Retina (tissue), 1 donor: ENCODE results near the gene AP4S1.
"Not testable (repeated sequence)": the region's sequence is repeated elsewhere in the genome, so short reads cannot be mapped to it uniquely, and the experiment has no call there.

Source experiments
- DNase-seq: peaks from one replicate; pipeline ENCODE4 v3.0.0-alpha.2; 2016

Gene AP4S1

GRCh38 chr14:31025367-31026076 is at the start of gene AP4S1:
AP4S1 (plus strand) TSS chr14:31025649; CDS start chr14:31066197, 40,548 bp downstream.
- DNase-seq, result peak; percentile 86

GRCh38 chr14:30977752-30978151 is 47.7 kb upstream of the AP4S1 start:
- no peak for DNase-seq

GRCh38 chr14:30980106-30980704 is 45.2 kb upstream of the AP4S1 start:
- DNase-seq, result peak; percentile 30

DNA sequence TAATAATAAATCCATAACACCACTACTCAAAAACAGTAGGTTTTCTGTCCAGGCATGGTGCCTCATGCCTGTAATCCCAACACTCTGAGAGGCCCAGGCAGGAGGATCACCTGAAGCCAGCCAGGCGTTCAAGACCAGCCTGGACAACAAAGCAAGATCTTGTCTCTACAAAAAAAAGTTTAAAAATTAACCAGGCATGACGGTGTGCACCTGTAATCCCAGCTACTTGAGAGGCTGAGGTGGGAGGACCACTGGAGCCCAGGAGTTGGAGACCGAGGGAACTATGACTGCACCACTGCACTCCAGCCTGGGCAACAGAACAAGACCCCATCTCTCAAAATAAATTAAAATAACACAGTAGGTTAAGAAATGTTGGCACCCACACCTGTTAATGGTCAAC is 44.5 kb upstream of the AP4S1 start:
- no peak for DNase-seq

GRCh38 chr14:30982533-30982932 is 42.9 kb upstream of the AP4S1 start:
- DNase-seq, result no peak

GRCh38 chr14:30983858-30984257 is 41.6 kb upstream of the AP4S1 start:
- no peak for DNase-seq

DNA sequence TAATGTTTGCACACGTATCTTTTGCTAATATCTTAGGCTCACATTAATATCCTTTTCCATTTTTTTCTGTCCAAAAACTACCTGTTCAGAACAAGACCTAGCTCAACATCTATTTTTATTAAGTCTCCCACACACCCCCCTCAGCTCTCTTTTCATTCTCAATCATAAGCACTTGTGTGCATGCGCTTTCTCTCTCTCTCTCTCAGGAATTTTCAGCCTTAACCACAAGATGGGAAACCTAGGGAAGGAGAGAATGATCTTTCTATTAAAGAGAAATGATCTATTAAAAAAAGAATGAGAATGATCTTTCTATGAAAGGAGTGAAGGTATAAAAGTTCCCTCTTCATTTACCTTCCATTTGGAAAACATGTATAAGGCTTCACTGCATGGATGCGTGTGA is 39.7 kb upstream of the AP4S1 start:
- no peak for DNase-seq

DNA sequence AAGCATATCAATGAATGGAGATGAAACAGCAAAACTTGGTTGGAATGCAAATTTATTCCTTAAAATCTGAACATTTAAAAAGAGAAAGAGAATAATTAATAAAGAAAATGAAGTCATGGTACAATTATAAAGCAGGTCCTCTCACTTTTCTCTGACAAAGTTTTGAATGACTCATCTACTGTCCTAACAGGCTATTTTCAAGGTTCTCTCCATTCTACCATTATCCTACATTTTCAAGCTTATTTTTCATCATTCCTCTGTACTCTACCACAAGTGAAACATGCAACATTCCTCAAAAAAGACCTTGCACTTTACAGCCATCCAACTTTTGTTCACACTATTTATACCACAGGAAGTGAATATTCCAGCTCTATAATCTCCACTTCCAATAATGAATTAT is 36.9 kb upstream of the AP4S1 start:
- DNase-seq, result no peak

GRCh38 chr14:30990770-30991169 is 34.7 kb upstream of the AP4S1 start:
- no peak for DNase-seq

DNA sequence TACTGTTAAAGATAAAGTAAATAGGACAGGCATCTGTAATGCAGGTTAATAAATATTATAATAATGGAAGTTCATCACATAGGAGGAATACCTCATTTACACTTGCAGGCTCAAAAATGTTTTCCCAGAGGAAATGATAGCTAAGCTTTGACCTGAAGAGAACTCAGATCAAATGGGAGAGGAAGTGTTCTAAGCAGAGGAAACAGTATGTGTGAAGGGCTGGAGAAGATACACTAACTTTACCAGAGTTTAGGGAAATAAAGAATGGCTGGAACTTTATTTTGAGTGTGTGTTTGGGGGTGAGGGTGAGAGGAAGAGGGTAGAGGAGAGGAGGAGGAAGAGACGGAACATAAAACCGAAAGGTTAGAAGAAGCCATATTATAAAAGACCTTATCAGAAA is 34.0 kb upstream of the AP4S1 start:
- DNase-seq, result no peak

- DNase-seq, result no peak
These were observed 32.4 kb upstream of the AP4S1 start for GRCh38 chr14:30993071-30993470.

DNA sequence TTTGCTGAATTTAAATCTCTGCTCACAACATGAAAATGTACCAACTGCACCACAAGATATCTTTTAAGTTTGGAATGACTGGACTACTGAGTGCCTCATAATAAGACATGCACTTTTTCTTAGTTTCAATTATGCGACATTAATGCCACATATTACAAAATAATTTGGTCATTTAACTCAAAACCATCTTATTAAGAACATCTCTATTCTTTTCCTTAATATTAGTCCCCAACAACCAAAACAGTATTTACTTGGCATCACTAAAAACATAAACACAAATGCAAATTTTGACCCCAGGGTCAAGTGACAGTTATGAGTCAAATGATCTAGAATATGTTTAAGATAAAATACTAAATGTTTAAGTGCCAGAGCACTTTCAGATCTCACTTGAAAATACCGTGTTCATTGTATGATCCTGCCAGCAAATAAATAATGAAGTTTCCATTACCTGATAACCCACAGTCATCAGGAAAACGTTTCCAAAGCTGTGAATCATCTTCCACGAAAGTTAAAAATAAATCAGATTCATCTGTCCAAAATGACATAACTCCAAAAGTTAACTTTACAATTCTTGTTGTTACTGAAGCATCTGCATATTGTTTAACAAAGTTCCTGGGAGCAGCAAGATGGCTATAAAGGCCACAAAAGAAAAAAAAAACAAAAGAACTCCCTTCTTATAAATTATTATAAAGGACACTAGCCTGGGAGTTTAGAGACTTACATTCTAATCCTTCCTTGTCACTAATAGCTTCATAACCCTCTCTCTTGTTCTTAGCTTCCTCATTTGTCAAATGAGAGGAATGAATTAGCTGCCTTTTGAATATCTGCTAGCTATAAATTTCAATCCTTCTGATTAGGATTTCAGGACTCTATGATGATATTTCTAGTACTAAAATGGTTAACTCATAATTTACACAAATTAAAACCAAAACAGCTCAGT is 30.5 kb upstream of the AP4S1 start:
- no peak for DNase-seq

DNA sequence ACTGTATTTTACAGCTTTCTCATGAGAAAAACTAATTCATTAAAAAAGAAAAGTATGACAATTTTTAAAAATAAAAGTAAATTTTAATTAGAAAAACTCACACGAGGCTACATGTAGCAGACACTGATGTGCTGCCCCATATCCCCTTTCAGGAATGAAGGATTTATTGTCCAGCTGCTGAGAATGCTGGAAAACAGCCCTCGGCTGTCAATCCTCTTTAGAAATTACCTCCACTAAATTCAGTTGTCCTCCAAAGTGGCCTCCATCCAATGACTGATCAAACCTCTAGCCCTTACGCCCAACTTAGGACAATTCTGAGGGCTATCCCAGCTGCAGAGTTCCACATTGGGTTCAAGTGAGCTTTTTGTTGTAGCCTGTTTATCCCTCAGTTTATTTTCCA is 29.8 kb upstream of the AP4S1 start:
- peak; percentile 2 for DNase-seq

- no peak for DNase-seq
These were observed 28.4 kb upstream of the AP4S1 start for GRCh38 chr14:30996892-30997659.

DNA sequence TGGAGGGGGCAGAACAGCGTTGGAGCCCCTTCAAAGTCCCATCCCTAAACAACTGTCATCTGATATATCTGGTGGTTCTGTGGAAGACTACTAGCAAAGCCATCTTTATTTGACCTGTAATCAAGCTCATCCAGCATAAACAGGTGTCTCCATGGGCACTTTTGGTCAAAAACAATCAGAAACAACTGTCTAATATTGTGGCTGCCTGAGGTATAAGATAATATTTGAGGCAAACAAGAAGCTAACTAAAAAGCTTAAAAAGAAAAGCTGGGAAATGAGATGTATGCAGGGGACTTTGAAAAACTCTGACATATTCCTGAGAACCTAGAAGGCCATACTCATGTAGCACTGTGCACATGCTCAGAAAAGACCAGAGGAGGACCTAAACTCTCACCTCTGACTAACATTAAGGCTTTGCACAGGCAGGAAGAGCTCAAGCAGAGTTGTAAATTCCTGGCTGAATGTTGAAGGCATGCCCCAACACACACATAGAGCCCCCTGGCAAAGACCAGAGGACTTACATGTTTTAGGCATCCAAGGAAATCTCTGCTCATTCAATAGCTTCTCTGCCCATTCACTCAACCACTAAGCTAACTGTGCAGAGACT is 27.2 kb upstream of the AP4S1 start:
- DNase-seq, result no peak

DNA sequence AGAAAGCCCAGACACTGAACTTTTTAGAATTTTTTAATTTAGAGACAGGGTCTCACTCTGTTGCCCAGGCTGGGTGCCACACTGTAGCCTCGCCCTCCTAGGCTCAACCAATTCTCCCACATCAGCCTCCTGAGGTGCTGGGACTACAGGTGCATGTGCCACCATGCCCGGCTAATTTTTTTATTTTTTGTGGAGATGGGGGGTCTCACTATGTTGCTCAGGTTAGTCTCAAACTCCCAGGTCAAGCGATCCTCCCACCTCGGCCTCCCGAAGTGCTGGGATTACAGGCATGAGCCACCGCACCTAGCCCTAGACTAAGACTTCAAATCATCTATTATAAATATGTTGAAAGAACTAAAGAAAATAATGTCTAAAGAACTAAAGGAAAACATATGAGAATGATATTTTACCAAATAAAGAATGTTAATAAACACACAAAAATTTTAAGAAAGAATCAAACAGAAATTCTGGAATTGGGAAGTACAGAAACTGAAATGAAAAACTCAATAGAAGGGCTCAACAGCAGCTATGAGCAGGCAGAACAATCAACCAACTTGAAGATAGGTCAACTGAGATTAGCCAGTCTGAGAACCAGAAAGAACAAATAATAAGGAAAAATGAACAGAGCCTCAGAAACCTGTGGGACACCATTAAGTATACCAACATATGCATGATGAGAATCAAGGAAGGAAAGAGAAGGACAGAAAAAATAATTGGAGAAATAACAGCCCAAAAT is 26.2 kb upstream of the AP4S1 start:
- DNase-seq, result no peak

DNA sequence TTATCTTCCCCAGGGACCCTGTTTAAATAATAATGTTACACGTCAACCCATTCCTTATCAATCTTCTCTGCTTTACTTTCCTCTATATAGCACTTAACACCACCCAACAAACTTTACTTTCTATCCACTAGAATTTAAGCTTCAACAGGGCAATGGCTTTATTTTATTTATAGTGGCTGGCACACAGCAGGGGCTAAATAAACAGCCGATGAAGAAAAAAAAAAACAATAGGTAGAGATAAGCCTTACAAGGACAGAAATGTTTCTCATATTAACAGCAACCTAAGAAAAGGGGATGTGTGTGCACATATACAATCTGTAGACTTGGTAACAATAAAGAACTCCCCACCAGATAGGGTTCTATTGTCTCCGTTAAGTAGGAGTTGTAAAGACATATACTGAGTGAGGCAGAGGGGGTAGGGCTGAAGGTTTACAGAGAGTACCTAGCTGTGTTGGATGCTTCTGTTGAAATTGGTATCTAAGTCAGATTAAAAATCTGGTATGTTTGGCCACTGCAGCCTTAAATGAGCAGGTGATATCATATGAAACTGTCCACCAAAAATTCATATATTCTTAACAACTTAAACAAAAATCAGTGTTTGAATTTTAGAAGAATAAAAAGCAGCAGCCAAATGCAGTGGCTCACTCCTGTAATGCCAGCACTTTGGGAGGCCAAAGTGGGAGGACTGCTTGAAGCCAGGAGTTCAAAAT is 24.7 kb upstream of the AP4S1 start:
- DNase-seq, result no peak

DNA sequence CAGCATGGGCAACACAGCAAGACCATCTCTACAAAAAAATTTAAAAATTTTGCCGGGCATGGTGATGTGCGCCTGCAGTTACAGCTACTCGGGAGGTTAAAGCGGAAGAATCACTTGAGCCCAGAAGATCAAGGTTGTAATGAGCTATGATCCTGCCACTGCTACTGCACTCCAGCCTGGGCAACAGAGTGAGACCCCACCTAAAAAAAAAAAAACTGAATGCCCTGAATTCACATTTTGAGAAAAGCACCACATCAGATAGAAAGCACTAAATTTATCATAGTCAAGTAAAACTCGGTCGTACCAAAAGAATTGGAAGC is 24.1 kb upstream of the AP4S1 start:
- no peak for DNase-seq

- DNase-seq, result no peak
These were observed 22.2 kb upstream of the AP4S1 start for GRCh38 chr14:31003284-31003683.

- DNase-seq, result not testable (repeated sequence)
These were observed 21.4 kb upstream of the AP4S1 start for GRCh38 chr14:31004007-31004406.

- DNase-seq, result no peak
These were observed 18.7 kb upstream of the AP4S1 start for GRCh38 chr14:31006703-31007102.
